ENCODE measurements around the gene SIGLEC14. TPM values are rescaled to one million over a fixed set of nuclear protein-coding genes. Genes with fewer than 3 reads are reported as not detected.
"Not testable (repeated sequence)": the region's sequence is repeated elsewhere in the genome, so short reads cannot be mapped to it uniquely, and the experiment has no call there.

The SIGLEC14 gene, protein sequence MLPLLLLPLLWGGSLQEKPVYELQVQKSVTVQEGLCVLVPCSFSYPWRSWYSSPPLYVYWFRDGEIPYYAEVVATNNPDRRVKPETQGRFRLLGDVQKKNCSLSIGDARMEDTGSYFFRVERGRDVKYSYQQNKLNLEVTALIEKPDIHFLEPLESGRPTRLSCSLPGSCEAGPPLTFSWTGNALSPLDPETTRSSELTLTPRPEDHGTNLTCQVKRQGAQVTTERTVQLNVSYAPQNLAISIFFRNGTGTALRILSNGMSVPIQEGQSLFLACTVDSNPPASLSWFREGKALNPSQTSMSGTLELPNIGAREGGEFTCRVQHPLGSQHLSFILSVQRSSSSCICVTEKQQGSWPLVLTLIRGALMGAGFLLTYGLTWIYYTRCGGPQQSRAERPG
- not detected in 2 replicates for total RNA-seq (2014; rRNA removed; shearing (Covaris generic))

DNA sequence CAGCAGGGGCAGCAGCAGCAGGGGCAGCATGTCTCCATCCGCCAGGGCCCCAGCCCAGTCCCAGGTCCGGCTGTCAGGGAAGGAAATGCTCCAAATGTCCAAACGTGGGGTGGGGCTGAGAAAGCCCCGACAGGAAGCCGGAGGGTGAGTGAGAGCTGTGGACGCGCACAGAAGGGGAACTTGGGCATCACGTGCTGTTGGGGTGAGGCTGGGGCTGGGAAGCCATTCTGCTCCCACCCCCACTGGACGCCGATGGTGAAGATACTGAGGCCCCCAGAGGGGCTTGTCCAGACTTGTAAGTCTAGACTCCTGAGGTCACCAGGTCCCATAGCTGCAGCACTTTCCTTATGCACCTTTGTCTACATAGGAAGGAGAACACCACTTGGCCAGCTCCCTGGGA lies at the start of gene SIGLEC14:
TSS of gene SIGLEC14 (minus strand) at position 96 of the 400 bp plus-strand sequence. CDS start at position 30, 66 bp downstream.
- not testable (repeated sequence) for DNase-seq (ENCODE audit: low read depth)

- DNase-seq (ENCODE audit: low read depth): no peak
Observed at GRCh38 chr19:51695702-51696315, 49.2 kb upstream of the SIGLEC14 start.

GRCh38 chr19:51695088-51695487 lies 48.5 kb upstream of the SIGLEC14 start:
- no peak for DNase-seq (ENCODE audit: low read depth)

GRCh38 chr19:51694318-51695085 lies 47.9 kb upstream of the SIGLEC14 start:
- no peak for DNase-seq (ENCODE audit: low read depth)

- no peak for DNase-seq (ENCODE audit: low read depth)
Observed at GRCh38 chr19:51693819-51694218, 47.2 kb upstream of the SIGLEC14 start.

GRCh38 chr19:51693260-51693659 lies 46.6 kb upstream of the SIGLEC14 start, which contains the start of gene SPACA6:
Gene SPACA6 (plus strand): TSS chr19:51693330. CDS start chr19:51693527, 197 bp downstream.
- no peak for DNase-seq (ENCODE audit: low read depth)

GRCh38 chr19:51692468-51692867 lies 45.8 kb upstream of the SIGLEC14 start:
- no peak for DNase-seq (ENCODE audit: low read depth)

GRCh38 chr19:51691584-51692428 lies 45.2 kb upstream of the SIGLEC14 start:
- no peak for DNase-seq (ENCODE audit: low read depth)

DNA sequence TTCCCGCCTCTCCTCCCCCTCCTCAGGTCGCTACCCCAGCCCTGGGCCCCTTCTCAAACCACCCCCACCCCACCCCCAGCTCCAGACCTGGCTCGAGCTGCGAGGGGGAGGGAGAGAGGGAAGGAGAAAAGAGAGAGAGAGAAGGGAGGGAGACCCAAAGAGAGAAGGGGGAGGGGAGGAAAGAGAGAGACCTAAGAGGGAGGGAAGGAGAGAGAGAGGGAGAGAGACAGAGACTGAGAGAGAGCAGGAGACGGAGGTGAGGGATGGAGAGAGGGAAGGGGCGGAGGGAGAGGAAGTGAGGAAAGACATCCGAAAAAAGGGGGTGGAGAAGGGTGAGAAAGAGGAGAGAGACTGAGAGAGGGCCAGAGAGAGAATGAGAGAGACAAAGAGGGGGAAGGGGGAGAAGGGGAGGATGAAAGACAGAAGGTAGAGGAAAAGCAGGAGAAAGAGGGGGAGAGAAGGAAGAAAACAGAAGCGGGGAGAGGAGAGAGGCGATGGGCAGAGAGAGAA lies 44.5 kb upstream of the SIGLEC14 start:
- DNase-seq (ENCODE audit: low read depth): peak; percentile 40

GRCh38 chr19:51690454-51691073 lies 43.9 kb upstream of the SIGLEC14 start:
- DNase-seq (ENCODE audit: low read depth): peak; percentile 74

- peak; percentile 43 for DNase-seq (ENCODE audit: low read depth)
Observed at GRCh38 chr19:51689751-51690453, 43.3 kb upstream of the SIGLEC14 start.

DNA sequence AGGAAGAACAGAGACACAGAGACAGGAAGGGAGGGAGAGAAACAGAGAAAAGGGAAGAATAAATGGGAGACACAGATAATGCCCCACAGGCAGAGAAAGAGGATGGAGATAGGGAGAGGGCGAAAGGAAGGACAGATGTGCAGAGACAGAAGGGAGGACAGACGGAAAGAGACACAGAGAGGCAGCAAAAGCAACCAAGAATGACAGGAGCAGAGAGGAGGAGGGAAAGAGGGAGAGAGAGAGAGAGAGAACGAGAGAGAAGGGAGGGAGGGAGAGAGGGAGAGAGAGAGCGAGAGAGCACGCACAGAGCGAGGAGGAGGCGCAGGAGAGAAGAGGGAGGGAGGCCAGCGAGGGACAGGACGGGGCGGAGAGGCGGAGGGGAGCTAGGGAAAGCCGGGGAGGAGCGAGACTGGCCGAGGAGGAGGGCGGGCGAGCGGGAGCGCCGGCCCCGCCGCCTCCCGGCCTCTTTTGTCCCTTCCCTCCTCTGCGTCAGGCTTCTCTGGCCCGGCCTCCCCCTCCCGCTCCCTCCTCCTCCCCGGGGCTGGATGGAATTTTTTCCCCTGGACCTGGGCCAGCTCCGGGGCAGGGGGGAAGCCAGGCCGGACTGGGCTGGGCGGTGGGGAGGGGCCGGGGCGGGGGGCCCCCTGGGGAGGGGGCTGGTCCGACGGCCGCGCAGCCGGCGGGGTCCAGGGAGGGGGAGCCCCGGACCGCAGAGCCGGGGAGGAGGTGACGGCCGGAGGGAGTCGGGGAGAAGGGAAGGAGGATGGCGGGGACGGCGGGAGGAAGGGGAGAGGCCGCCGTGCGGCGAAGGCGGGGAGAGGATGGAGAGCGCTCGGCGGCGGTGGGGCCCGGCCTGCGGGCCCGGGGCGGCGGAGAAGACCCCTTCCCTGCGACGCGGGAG lies 42.3 kb upstream of the SIGLEC14 start:
- DNase-seq (ENCODE audit: low read depth): peak; percentile 97

GRCh38 chr19:51687791-51688670 lies 41.4 kb upstream of the SIGLEC14 start:
- peak; percentile 93 for DNase-seq (ENCODE audit: low read depth)

DNA sequence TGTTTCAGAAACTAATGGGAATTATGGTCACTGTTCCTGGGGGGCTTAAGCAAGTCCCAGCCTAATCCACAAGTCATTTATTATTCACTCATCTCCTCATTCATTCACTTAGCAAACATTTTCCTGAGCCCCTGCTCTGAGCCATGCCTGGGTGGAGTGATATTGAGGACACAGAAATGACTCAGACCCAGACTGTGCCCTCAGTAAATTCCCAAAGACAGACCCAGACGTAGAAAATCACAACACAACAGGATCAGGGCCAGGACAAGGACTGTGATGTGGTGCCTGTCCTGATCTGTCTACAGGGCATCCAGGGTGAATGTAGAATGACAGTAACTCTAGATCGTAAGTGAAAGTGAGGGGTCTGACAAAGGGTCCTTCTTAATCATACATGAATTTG lies 39.5 kb upstream of the SIGLEC14 start:
- DNase-seq (ENCODE audit: low read depth): peak; percentile 24

GRCh38 chr19:51681286-51681941 lies 34.8 kb upstream of the SIGLEC14 start:
- DNase-seq (ENCODE audit: low read depth): peak; percentile 78

DNA sequence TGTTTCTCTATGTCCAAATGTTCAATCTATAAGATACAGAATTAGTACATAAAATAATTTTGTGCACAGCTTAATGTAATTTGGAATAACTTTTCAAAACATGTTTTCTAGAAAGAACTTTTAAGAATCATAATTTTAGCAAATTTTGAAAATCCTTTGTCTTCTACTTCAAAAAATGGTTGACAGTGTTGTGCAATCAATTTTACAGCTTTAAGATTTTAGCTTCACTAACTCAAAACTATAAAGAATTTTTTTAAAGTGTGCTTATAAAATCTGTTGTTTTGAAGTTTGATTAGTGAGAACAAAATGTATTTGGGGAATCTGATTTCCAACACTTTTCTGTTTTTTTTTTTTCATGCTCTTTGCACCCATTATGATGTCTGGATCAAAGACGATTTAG lies 33.8 kb upstream of the SIGLEC14 start:
- DNase-seq (ENCODE audit: low read depth): no peak

GRCh38 chr19:51676566-51677083 lies 30.0 kb upstream of the SIGLEC14 start:
- DNase-seq (ENCODE audit: low read depth): no peak
